GM18520 (cell line): ENCODE results near the gene TTF1.

ENCODE experiments used
- ATAC-seq: cut with Tn5 transposase; IDR thresholded peaks from one replicate; pipeline ENCODE4 v1.9.1; 2021; ENCODE audit not compliant: unreplicated experiment

The TTF1 gene

GRCh38 chr9:132406554-132407122, at the start of gene TTF1:
Gene TTF1, minus strand, starts transcription at chr9:132406840. Its CDS starts 4,019 bp downstream, at chr9:132402821.
- ATAC-seq: peak; percentile 74

GRCh38 chr9:132456241-132456640, 49.6 kb upstream of the TTF1 start:
- ATAC-seq: no peak

- ATAC-seq: no peak
Observed at GRCh38 chr9:132451276-132451675, 44.6 kb upstream of the TTF1 start.

- ATAC-seq: no peak
Observed at GRCh38 chr9:132447902-132448301, 41.3 kb upstream of the TTF1 start.

GRCh38 chr9:132447346-132447745, 40.7 kb upstream of the TTF1 start:
- ATAC-seq: no peak

- ATAC-seq: no peak
Observed at GRCh38 chr9:132446887-132447286, 40.2 kb upstream of the TTF1 start.

- ATAC-seq: no peak
Observed at GRCh38 chr9:132443951-132444607, 37.4 kb upstream of the TTF1 start.

- ATAC-seq: no peak
Observed at GRCh38 chr9:132441404-132441803, 34.8 kb upstream of the TTF1 start.

- no peak for ATAC-seq
Observed at GRCh38 chr9:132440735-132441134, 34.1 kb upstream of the TTF1 start.

GRCh38 chr9:132439153-132439552, 32.5 kb upstream of the TTF1 start:
- ATAC-seq: no peak

- ATAC-seq: no peak
Observed at GRCh38 chr9:132434881-132435280, 28.2 kb upstream of the TTF1 start.

GRCh38 chr9:132430998-132431397, 24.4 kb upstream of the TTF1 start:
- no peak for ATAC-seq

GRCh38 chr9:132426639-132427414, 20.2 kb upstream of the TTF1 start:
- ATAC-seq: no peak

GRCh38 chr9:132425675-132426062, 19.0 kb upstream of the TTF1 start:
- no peak for ATAC-seq

- ATAC-seq: no peak
Observed at GRCh38 chr9:132424857-132425674, 18.4 kb upstream of the TTF1 start.

GRCh38 chr9:132423503-132423902, 16.9 kb upstream of the TTF1 start:
- no peak for ATAC-seq

GRCh38 chr9:132422574-132422973, 15.9 kb upstream of the TTF1 start:
- no peak for ATAC-seq

GRCh38 chr9:132418726-132419363, 12.2 kb upstream of the TTF1 start:
- ATAC-seq: no peak

GRCh38 chr9:132415181-132415580, 8.5 kb upstream of the TTF1 start:
- ATAC-seq: no peak

GRCh38 chr9:132414731-132415130, 8.1 kb upstream of the TTF1 start:
- ATAC-seq: no peak

GRCh38 chr9:132413926-132414325, 7.3 kb upstream of the TTF1 start:
- no peak for ATAC-seq
